Measurements from ENCODE around the gene MMP1. TPM values are rescaled to one million over a fixed set of nuclear protein-coding genes. Genes with fewer than 3 reads are reported as not detected.

MMP1 gene
- total RNA-seq, 5 donors from 2014 or later (not counting 1 experiment from before 2014, with no cell fraction given), result not detected

Other genes starting within 250 kb of the MMP1 start
- not detected for gene MMP20, start 172.8 kb downstream of the MMP1 start, total RNA-seq
- gene MMP27, start 92.4 kb downstream of the MMP1 start, total RNA-seq, result not detected
- not detected for gene MMP8, start 73.2 kb downstream of the MMP1 start, total RNA-seq
- gene MMP10, start 17.5 kb downstream of the MMP1 start, total RNA-seq, result not detected
- not detected for gene MMP3, start 45.4 kb upstream of the MMP1 start, total RNA-seq
- not detected for gene MMP12, start 76.8 kb upstream of the MMP1 start, total RNA-seq
- not detected for gene MMP13, start 157.6 kb upstream of the MMP1 start, total RNA-seq